Vagina (tissue), 2 donors: ENCODE results near the gene ZRSR2. TPM values are rescaled to one million over a fixed set of nuclear protein-coding genes. Genes with fewer than 3 reads are reported as not detected.
"Not testable (repeated sequence)": the region's sequence is repeated elsewhere in the genome, so short reads cannot be mapped to it uniquely, and the experiment has no call there.

Experiments
- DNase-seq, 2 donors: peaks; one replicate each; pipeline ENCODE4 v3.0.0-alpha.2; 2017; ENCODE audit errors: extremely low spot score in 2 of 2
- H3K27ac ChIP-seq: fragments of 200-600 bp; sonication (generic); one replicate; pipeline ENCODE4 v1.5.1; 2019
- H3K27me3 ChIP-seq: fragments of 200-600 bp; sonication (generic); one replicate; pipeline ENCODE4 v1.5.1; 2019
- H3K36me3 ChIP-seq, 2 donors: fragments of 200-600 bp; sonication (generic); one replicate each; pipeline ENCODE4 v1.5.1; 2017 to 2019
- H3K4me1 ChIP-seq: fragments of 200-600 bp; sonication (generic); one replicate; pipeline ENCODE4 v1.5.1; 2019
- H3K4me3 ChIP-seq, 2 donors: fragments of 200-600 bp; sonication (generic); 1 replicate in 1 of 2; 2 replicates in 1 of 2; pipeline ENCODE4 v1.5.1; 2016 to 2019
- H3K9me3 ChIP-seq: fragments of 200-600 bp; sonication (generic); one replicate; pipeline ENCODE4 v1.5.1; 2019
- CTCF ChIP-seq, 3 experiments: fragments of 450-650 bp in 2 of 3; fragments of 200-600 bp in 1 of 3; sonication (generic) in 1 of 3; IDR thresholded peaks; one replicate each; pipeline ENCODE4 v1.5.1; 2017 to 2019; ENCODE audit warnings: antibody characterized with exemption in 3 of 3, mild to moderate bottlenecking in 2 of 3, moderate library complexity in 2 of 3
- POLR2A ChIP-seq, 2 donors: fragments of 450-650 bp; IDR thresholded peaks; one replicate each; pipeline ENCODE4 v1.6.1; 2017; ENCODE audit warnings: antibody characterized with exemption in 2 of 2, mild to moderate bottlenecking in 2 of 2, moderate library complexity in 2 of 2
- POLR2AphosphoS5 ChIP-seq, 2 donors: sonication (generic); formaldehyde crosslinking; IDR thresholded peaks; one replicate each; pipeline ENCODE4 v1.9.0; 2017; ENCODE audit warnings: antibody characterized with exemption in 2 of 2, mild to moderate bottlenecking in 2 of 2, low read depth in 1 of 2; ENCODE audit not compliant: insufficient read depth in 1 of 2
- intact Hi-C: fragments of 100-400 bp; cut with DNase I; formaldehyde crosslinking; loops from one replicate; pipeline ENCODE4 v1.15.1; 2023
- total RNA-seq: library from RNA; depleted of rRNA; stranded (reverse); fragments of >200 nt; gene quantifications from one replicate; pipeline ENCODE4 v1.2.3, GENCODE V29; 2016

The ZRSR2 gene
- total RNA-seq, 1 donor from 2014 or later: 12.5 TPM

DNA sequence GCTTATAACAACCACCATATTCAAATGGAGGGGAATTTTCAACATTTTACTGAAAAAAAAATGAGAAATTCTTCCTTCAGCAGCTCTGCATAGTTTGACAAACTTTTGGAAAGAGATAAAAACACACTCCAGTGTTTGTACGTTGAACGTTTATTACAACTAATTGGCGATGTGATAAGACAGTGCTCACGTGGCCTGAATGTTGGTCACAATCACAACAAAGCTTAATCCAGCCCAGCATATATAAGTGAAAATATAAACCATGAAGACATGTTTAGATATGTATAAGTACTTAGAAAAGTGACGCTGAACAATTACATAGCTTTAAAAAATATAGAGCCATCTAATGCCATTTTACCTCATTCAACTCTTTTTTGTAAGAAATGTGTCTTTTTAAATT lies 35.7 kb downstream of the ZRSR2 start:
- H3K36me3 ChIP-seq: peaks cover 0 to 23% of the 10 kb centered on the region in 2 donors
- intact Hi-C loops: no loop called here
- no peaks in the 10 kb centered on the region for H3K9me3 ChIP-seq
- no peak overlapping the region for H3K27ac ChIP-seq
- H3K4me1 ChIP-seq: no peaks in the 10 kb centered on the region
- no peaks in the 10 kb centered on the region for H3K27me3 ChIP-seq
- no peak for TF ChIP-seq POLR2AphosphoS5 (IDR thresholded peaks at IDR 0.05; ENCODE audit: insufficient read depth in 1 of 2, low read depth in 1 of 2)
- no peak for TF ChIP-seq POLR2A (IDR thresholded peaks at IDR 0.05)
- no peak for TF ChIP-seq CTCF (IDR thresholded peaks at IDR 0.05)
- DNase-seq: no peak
- no peak overlapping the region for H3K4me3 ChIP-seq

- intact Hi-C loops: no loop called here
Observed at GRCh38 chrX:15829217-15829616, 38.9 kb downstream of the ZRSR2 start.

GRCh38 chrX:15831347-15831746 lies 41.1 kb downstream of the ZRSR2 start:
- DNase-seq, H3K27me3 ChIP-seq, H3K36me3 ChIP-seq, H3K4me3 ChIP-seq, H3K27ac ChIP-seq, H3K4me1 ChIP-seq, intact Hi-C loops, H3K9me3 ChIP-seq: not testable (repeated sequence)

More at GRCh38 chrX:15829217-15829616, 38.9 kb downstream of the ZRSR2 start:
- no peaks in the 10 kb centered on the region for H3K9me3 ChIP-seq
- no peak for TF ChIP-seq CTCF (IDR thresholded peaks at IDR 0.05)
- no peak for TF ChIP-seq POLR2AphosphoS5 (IDR thresholded peaks at IDR 0.05; ENCODE audit: insufficient read depth in 1 of 2, low read depth in 1 of 2)
- no peak for TF ChIP-seq POLR2A (IDR thresholded peaks at IDR 0.05)
- H3K36me3 ChIP-seq: no peaks in the 10 kb centered on the region
- H3K4me3 ChIP-seq: no peak overlapping the region
- H3K27ac ChIP-seq: no peak overlapping the region
- H3K4me1 ChIP-seq: no peaks in the 10 kb centered on the region
- no peaks in the 10 kb centered on the region for H3K27me3 ChIP-seq
- DNase-seq: no peak

GRCh38 chrX:15834053-15834452 lies 43.8 kb downstream of the ZRSR2 start:
- Histone ChIP-seq H3K4me1 (no peaks in the 10 kb centered on the region), H3K27me3 (no peaks in the 10 kb centered on the region), H3K9me3 (no peaks in the 10 kb centered on the region), H3K36me3 (no peaks in the 10 kb centered on the region), H3K4me3 (no peak overlapping the region), H3K27ac (no peak overlapping the region)
- DNase-seq: no peak
- TF ChIP-seq POLR2A (IDR thresholded peaks at IDR 0.05): no peak
- no peak for TF ChIP-seq CTCF (IDR thresholded peaks at IDR 0.05)
- TF ChIP-seq POLR2AphosphoS5 (IDR thresholded peaks at IDR 0.05; ENCODE audit: insufficient read depth in 1 of 2, low read depth in 1 of 2): no peak
- intact Hi-C loops: no loop called here

- Histone ChIP-seq H3K27me3 (no peaks in the 10 kb centered on the region), H3K4me3 (no peak overlapping the region), H3K27ac (no peak overlapping the region), H3K9me3 (no peaks in the 10 kb centered on the region), H3K4me1 (no peaks in the 10 kb centered on the region), H3K36me3 (no peaks in the 10 kb centered on the region)
- DNase-seq: no peak
- TF ChIP-seq CTCF (IDR thresholded peaks at IDR 0.05) (no peak), POLR2A (IDR thresholded peaks at IDR 0.05) (no peak), POLR2AphosphoS5 (IDR thresholded peaks at IDR 0.05; ENCODE audit: insufficient read depth in 1 of 2, low read depth in 1 of 2) (no peak)
- intact Hi-C loops: no loop called here
Observed at GRCh38 chrX:15834827-15835595, 44.7 kb downstream of the ZRSR2 start.
